Measurements from ENCODE around the gene PLD1. TPM values are rescaled to one million over a fixed set of nuclear protein-coding genes. Genes with fewer than 3 reads are reported as not detected.
"Not testable (repeated sequence)": the region's sequence is repeated elsewhere in the genome, so short reads cannot be mapped to it uniquely, and the experiment has no call there.

PLD1 gene
- total RNA-seq, 2 donors from 2014 or later, result 9.5 to 15.9 TPM

DNA sequence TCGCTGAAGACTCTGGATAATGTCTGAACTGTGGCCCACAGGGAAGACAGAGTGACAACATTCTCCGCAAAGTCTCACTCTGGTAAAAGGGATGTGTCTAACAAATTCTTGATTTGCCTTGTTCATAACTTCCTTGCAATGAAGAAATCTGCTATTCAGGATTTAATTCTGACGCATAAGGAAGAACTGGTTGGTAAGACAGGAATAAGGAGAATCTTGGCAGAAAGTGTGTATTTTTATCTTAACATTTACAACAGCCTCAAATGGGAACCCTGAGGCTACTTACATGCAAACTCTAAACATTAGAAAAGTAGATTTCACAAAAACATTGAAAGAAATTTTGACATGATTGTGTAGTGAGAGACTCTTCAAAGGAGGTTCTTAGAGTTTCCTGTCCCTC is 10.8 kb upstream of the PLD1 start:
- H3K4me1 Mint-ChIP-seq, result peaks cover 11% of the 10 kb centered on the region
- H3K27me3 ChIP-seq (ENCODE audit: control insufficient read depth, insufficient read depth, low read length, poor library complexity, severe bottlenecking), result no peaks in the 10 kb centered on the region
- no peak overlapping the region for H3K27ac Mint-ChIP-seq
- H3K27me3 Mint-ChIP-seq (ENCODE audit: insufficient read depth), result no peaks in the 10 kb centered on the region
- H3K36me3 ChIP-seq (ENCODE audit: control insufficient read depth, insufficient read depth, low read length), result no peaks in the 10 kb centered on the region
- no peaks in the 10 kb centered on the region for H3K9me3 ChIP-seq (ENCODE audit: control insufficient read depth, low read length)
- 92 to 100% methylated on average over 2 to 3 of the region's 3 CpGs for WGBS, 2 experiments (ENCODE audit: insufficient coverage in 1 of 2, insufficient read length in 1 of 2)
- no peak for DNase-seq
- TF ChIP-seq, protein P1, sequence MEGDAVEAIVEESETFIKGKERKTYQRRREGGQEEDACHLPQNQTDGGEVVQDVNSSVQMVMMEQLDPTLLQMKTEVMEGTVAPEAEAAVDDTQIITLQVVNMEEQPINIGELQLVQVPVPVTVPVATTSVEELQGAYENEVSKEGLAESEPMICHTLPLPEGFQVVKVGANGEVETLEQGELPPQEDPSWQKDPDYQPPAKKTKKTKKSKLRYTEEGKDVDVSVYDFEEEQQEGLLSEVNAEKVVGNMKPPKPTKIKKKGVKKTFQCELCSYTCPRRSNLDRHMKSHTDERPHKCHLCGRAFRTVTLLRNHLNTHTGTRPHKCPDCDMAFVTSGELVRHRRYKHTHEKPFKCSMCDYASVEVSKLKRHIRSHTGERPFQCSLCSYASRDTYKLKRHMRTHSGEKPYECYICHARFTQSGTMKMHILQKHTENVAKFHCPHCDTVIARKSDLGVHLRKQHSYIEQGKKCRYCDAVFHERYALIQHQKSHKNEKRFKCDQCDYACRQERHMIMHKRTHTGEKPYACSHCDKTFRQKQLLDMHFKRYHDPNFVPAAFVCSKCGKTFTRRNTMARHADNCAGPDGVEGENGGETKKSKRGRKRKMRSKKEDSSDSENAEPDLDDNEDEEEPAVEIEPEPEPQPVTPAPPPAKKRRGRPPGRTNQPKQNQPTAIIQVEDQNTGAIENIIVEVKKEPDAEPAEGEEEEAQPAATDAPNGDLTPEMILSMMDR (conservative IDR thresholded peaks at IDR 0.05), result no peak
- no peak overlapping the region for H3K4me3 ChIP-seq (ENCODE audit: low read length)
- H3K36me3 Mint-ChIP-seq (ENCODE audit: low read depth), result no peaks in the 10 kb centered on the region
- no peak overlapping the region for H3K27ac ChIP-seq (ENCODE audit: low read depth, low read length)
- no peaks in the 10 kb centered on the region for H3K4me1 ChIP-seq (ENCODE audit: control insufficient read depth, insufficient read depth, low read length)
- no peaks in the 10 kb centered on the region for H3K9me3 Mint-ChIP-seq
- H3K4me3 Mint-ChIP-seq, result no peak overlapping the region
- no peak overlapping the region for H3K9ac ChIP-seq (ENCODE audit: extremely low read depth, low read length, poor library complexity, severe bottlenecking)

DNA sequence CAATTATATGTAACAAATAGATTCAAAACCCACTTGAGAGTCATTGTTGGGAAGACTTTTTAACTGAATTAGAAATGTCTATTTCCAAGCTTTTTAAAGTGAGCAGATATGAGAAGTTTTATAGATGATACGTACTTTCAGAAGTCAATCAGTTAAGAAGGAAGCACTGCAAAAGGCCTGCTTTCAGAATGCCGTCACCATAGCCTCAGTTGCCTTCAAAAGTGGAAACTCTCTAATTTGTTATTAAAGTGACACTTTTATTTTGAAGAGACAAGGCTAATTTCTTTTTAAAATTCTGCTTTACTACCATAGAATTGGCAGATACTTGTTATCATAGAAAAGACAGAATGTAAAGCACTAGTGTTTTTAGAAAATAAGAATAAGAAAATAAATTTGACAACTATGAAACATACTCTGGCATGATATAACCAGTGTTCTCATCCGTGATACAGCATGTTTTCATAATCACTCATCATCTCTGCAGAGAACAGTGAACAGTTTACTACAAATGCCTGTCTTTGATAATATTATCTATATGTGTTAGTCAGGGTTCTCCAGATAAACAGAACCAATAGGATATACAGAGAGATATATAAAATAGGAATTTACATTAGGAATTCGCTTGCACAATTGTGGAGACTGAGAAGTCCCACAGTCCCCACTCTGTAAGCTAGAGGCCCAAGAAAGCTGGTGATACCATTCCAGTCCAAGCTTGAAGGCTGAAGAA is 7.0 kb upstream of the PLD1 start:
- H3K27ac Mint-ChIP-seq, result no peak overlapping the region
- no peak for DNase-seq
- Histone ChIP-seq H3K4me1 (ENCODE audit: control insufficient read depth, insufficient read depth, low read length) (no peaks in the 10 kb centered on the region), H3K9me3 (ENCODE audit: control insufficient read depth, low read length) (no peaks in the 10 kb centered on the region), H3K9ac (ENCODE audit: extremely low read depth, low read length, poor library complexity, severe bottlenecking) (no peak overlapping the region), H3K27ac (ENCODE audit: low read depth, low read length) (no peak overlapping the region), H3K4me3 (ENCODE audit: low read length) (no peak overlapping the region), H3K27me3 (ENCODE audit: control insufficient read depth, insufficient read depth, low read length, poor library complexity, severe bottlenecking) (no peaks in the 10 kb centered on the region), H3K36me3 (ENCODE audit: control insufficient read depth, insufficient read depth, low read length) (no peaks in the 10 kb centered on the region)
- TF ChIP-seq, protein P1 (conservative IDR thresholded peaks at IDR 0.05), result no peak
- 93 to 100% methylated on average over 3 to 4 of the region's 4 CpGs for WGBS, 2 experiments (ENCODE audit: insufficient coverage in 1 of 2, insufficient read length in 1 of 2)
- H3K27me3 Mint-ChIP-seq (ENCODE audit: insufficient read depth), result peaks cover 3% of the 10 kb centered on the region
- H3K9me3 Mint-ChIP-seq, result peaks cover 2% of the 10 kb centered on the region
- H3K4me1 Mint-ChIP-seq, result no peaks in the 10 kb centered on the region
- H3K36me3 Mint-ChIP-seq (ENCODE audit: low read depth), result no peaks in the 10 kb centered on the region
- H3K4me3 Mint-ChIP-seq, result no peak overlapping the region

GRCh38 chr3:171815973-171816595 is 5.8 kb upstream of the PLD1 start:
- H3K27ac ChIP-seq (ENCODE audit: low read depth, low read length), result no peak overlapping the region
- no peaks in the 10 kb centered on the region for H3K36me3 ChIP-seq (ENCODE audit: control insufficient read depth, insufficient read depth, low read length)
- no peak overlapping the region for H3K4me3 ChIP-seq (ENCODE audit: low read length)
- 81% methylated on average over 2 of the region's 2 CpGs; no CpG with 5 or more reads in 1 of the 2 experiments for WGBS, 2 experiments (ENCODE audit: insufficient coverage in 1 of 2, insufficient read length in 1 of 2)
- TF ChIP-seq, protein P1 (conservative IDR thresholded peaks at IDR 0.05), result no peak
- Mint-ChIP-seq H3K36me3 (ENCODE audit: low read depth) (no peaks in the 10 kb centered on the region), H3K27me3 (ENCODE audit: insufficient read depth) (peaks cover 13% of the 10 kb centered on the region), H3K9me3 (peaks cover 2% of the 10 kb centered on the region), H3K27ac (no peak overlapping the region), H3K4me3 (no peak overlapping the region), H3K4me1 (peaks cover 2% of the 10 kb centered on the region)
- H3K9me3 ChIP-seq (ENCODE audit: control insufficient read depth, low read length), result no peaks in the 10 kb centered on the region
- no peak for DNase-seq
- no peak overlapping the region for H3K9ac ChIP-seq (ENCODE audit: extremely low read depth, low read length, poor library complexity, severe bottlenecking)
- peaks cover 6% of the 10 kb centered on the region for H3K27me3 ChIP-seq (ENCODE audit: control insufficient read depth, insufficient read depth, low read length, poor library complexity, severe bottlenecking)
- H3K4me1 ChIP-seq (ENCODE audit: control insufficient read depth, insufficient read depth, low read length), result no peaks in the 10 kb centered on the region

DNA sequence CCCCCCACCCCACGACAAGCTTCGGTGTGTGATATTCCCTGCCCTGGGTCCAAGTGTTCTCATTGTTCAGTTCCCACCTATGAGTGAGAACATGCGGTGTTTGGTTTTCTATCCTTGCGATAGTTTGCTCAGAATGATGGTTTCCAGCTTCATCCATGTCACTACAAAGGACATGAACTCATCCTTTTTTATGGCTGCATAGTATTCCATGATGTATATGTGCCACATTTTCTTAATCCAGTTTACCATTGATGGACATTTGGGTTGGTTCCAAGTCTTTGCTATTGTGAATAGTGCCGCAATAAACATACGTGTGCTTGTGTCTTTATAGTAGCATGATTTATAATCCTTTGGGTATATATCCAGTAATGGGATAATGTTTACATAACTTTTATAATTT is 4.4 kb upstream of the PLD1 start:
- not testable (repeated sequence) for H3K4me3 Mint-ChIP-seq; H3K9ac ChIP-seq (ENCODE audit: extremely low read depth, low read length, poor library complexity, severe bottlenecking); H3K9me3 Mint-ChIP-seq; H3K36me3 Mint-ChIP-seq (ENCODE audit: low read depth); H3K9me3 ChIP-seq (ENCODE audit: control insufficient read depth, low read length); H3K4me3 ChIP-seq (ENCODE audit: low read length); H3K36me3 ChIP-seq (ENCODE audit: control insufficient read depth, insufficient read depth, low read length); H3K27ac Mint-ChIP-seq; H3K4me1 ChIP-seq (ENCODE audit: control insufficient read depth, insufficient read depth, low read length); H3K27ac ChIP-seq (ENCODE audit: low read depth, low read length); DNase-seq; H3K4me1 Mint-ChIP-seq
- H3K27me3 Mint-ChIP-seq (ENCODE audit: insufficient read depth), result peaks cover 20% of the 10 kb centered on the region
- WGBS, 2 experiments (ENCODE audit: insufficient coverage in 1 of 2, insufficient read length in 1 of 2), result 94% methylated on average over 3 of the region's 6 CpGs; no CpG with 5 or more reads in 1 of the 2 experiments
- peaks cover 11% of the 10 kb centered on the region for H3K27me3 ChIP-seq (ENCODE audit: control insufficient read depth, insufficient read depth, low read length, poor library complexity, severe bottlenecking)

Data from endodermal cell (in vitro differentiated cells).